IMR-90 (cell line): ENCODE measurements around the gene NOD2. TPM values are rescaled to one million over a fixed set of nuclear protein-coding genes. Genes with fewer than 3 reads are reported as not detected.

Source experiments
- ATAC-seq: fragments of 200-7000 bp; cut with Tn5 transposase; 2 replicates; pipeline ENCODE4 v1.9.1; 2020; ENCODE audit warnings: low read depth, mild to moderate bottlenecking, moderate library complexity
- BruUV-seq: library from RNA; stranded (reverse); fragments of 400-500 nt; replicated peaks from 2 replicates; lab custom pipeline; 2021; lab: Mats Ljungman, UMichigan
- CTCF ChIA-PET: fragments of 300-600 bp; formaldehyde crosslinking; extraction: SDS; loops from one replicate; lab custom pipeline; 2021; ENCODE audit warnings: antibody characterized with exemption; lab: Yijun Ruan, JAX
- POLR2A ChIA-PET: fragments of 300-600 bp; sonication (Branson Sonifier 250); formaldehyde crosslinking; loops from one replicate; lab custom pipeline; 2022; ENCODE audit warnings: antibody characterized with exemption; ENCODE audit not compliant: unreplicated experiment; lab: Charles Lee
- DNase-seq: peaks from one replicate; pipeline ENCODE4 v3.0.0; 2013
- H2AFZ ChIP-seq: replicated peaks from 2 replicates; pipeline ENCODE3; 2013; ENCODE audit warnings: low read length, mild to moderate bottlenecking; ENCODE audit not compliant: poor library complexity
- H2AK5ac ChIP-seq: 2 replicates; pipeline ENCODE4 v1.6.1; 2013; ENCODE audit warnings: low read depth, low read length, inconsistent platforms
- H2AK9ac ChIP-seq: replicated peaks from 2 replicates; pipeline ENCODE3; 2013; ENCODE audit warnings: mild to moderate bottlenecking, low read depth, low read length, moderate library complexity; ENCODE audit not compliant: poor library complexity
- H2BK120ac ChIP-seq: 2 replicates; pipeline ENCODE4 v1.6.1; 2013; ENCODE audit warnings: low read depth, low read length, inconsistent platforms
- H2BK15ac ChIP-seq: 3 replicates; pipeline ENCODE4 v1.6.1; 2013; ENCODE audit warnings: low read depth, low read length, inconsistent platforms
- H2BK20ac ChIP-seq: 2 replicates; pipeline ENCODE4 v1.6.1; 2013; ENCODE audit warnings: low read depth, mild to moderate bottlenecking, inconsistent platforms, low read length, moderate library complexity
- H2BK5ac ChIP-seq: 2 replicates; pipeline ENCODE4 v1.6.1; 2013; ENCODE audit warnings: mild to moderate bottlenecking, low read depth, low read length, inconsistent platforms; ENCODE audit not compliant: poor library complexity, severe bottlenecking
- H3K14ac ChIP-seq: replicated peaks from 2 replicates; pipeline ENCODE4 v1.6.1; 2013; ENCODE audit warnings: low read depth, low read length, inconsistent platforms
- H3K18ac ChIP-seq: 2 replicates; pipeline ENCODE4 v1.6.1; 2013; ENCODE audit warnings: low read depth, low read length, control low read depth
- H3K23ac ChIP-seq: 2 replicates; pipeline ENCODE4 v1.6.1; 2013; ENCODE audit warnings: low read depth, low read length, inconsistent platforms
- H3K27ac ChIP-seq: 2 replicates; pipeline ENCODE4 v1.5.1; 2013; ENCODE audit warnings: mild to moderate bottlenecking, control low read depth, low read length; ENCODE audit not compliant: insufficient read depth
- H3K27me3 ChIP-seq: 2 replicates; pipeline ENCODE4 v1.6.1; 2013; ENCODE audit warnings: low read length; ENCODE audit not compliant: control insufficient read depth, insufficient read depth
- H3K36me3 ChIP-seq: 2 replicates; pipeline ENCODE4 v1.6.1; 2013; ENCODE audit warnings: low read length, mixed read lengths; ENCODE audit not compliant: control insufficient read depth, insufficient read depth
- H3K4ac ChIP-seq: 2 replicates; pipeline ENCODE4 v1.6.1; 2013; ENCODE audit warnings: low read depth, low read length, inconsistent platforms
- H3K4me1 ChIP-seq: 2 replicates; pipeline ENCODE4 v1.6.1; 2013; ENCODE audit warnings: low read length, mixed read lengths; ENCODE audit not compliant: control insufficient read depth, insufficient read depth
- H3K4me2 ChIP-seq: 2 replicates; pipeline ENCODE4 v1.6.1; 2013; ENCODE audit warnings: low read depth, mild to moderate bottlenecking, control low read depth, low read length, moderate library complexity
- H3K4me3 ChIP-seq: 2 replicates; pipeline ENCODE4 v1.5.1; 2013; ENCODE audit warnings: low read depth, mild to moderate bottlenecking, control low read depth, low read length, moderate library complexity; ENCODE audit not compliant: insufficient read depth
- H3K56ac ChIP-seq: 2 replicates; pipeline ENCODE4 v1.6.1; 2013; ENCODE audit warnings: low read length, inconsistent platforms; ENCODE audit not compliant: insufficient read depth; ENCODE audit errors: extremely low read depth
- H3K79me1 ChIP-seq, 2 experiments: 2 replicates each; pipeline ENCODE4 v1.6.1; 2013; ENCODE audit warnings: low read length in 2 of 2, inconsistent platforms in 1 of 2, low read depth in 1 of 2
- H3K9ac ChIP-seq: 2 replicates; pipeline ENCODE4 v1.6.1; 2013; ENCODE audit warnings: low read depth, low read length, control low read depth
- H3K9me1 ChIP-seq: 2 replicates; pipeline ENCODE4 v1.6.1; 2013; ENCODE audit warnings: low read length, inconsistent platforms; ENCODE audit not compliant: insufficient read depth
- H3K9me3 ChIP-seq: 2 replicates; pipeline ENCODE4 v1.6.1; 2013; ENCODE audit warnings: low read length; ENCODE audit not compliant: control insufficient read depth, insufficient read depth
- H4K20me1 ChIP-seq: 2 replicates; pipeline ENCODE4 v1.6.1; 2013; ENCODE audit warnings: low read length, inconsistent platforms; ENCODE audit not compliant: insufficient read depth
- H4K5ac ChIP-seq: 2 replicates; pipeline ENCODE4 v1.6.1; 2013; ENCODE audit warnings: mild to moderate bottlenecking, low read depth, low read length, control low read depth
- H4K8ac ChIP-seq, 2 experiments: 2 replicates each; pipeline ENCODE4 v1.6.1; 2013; ENCODE audit warnings: low read depth in 2 of 2, low read length in 2 of 2, control low read depth in 1 of 2, inconsistent platforms in 1 of 2
- H4K91ac ChIP-seq: 2 replicates; pipeline ENCODE4 v1.6.1; 2013; ENCODE audit warnings: low read depth, low read length, inconsistent platforms; ENCODE audit not compliant: insufficient read depth
- BHLHE40 ChIP-seq: fragments of 150-350 bp; IDR thresholded peaks from 2 replicates; pipeline ENCODE4 v1.6.1; 2016; ENCODE audit warnings: mild to moderate bottlenecking, low read depth, low read length
- CHD1 ChIP-seq: IDR thresholded peaks from 2 replicates; pipeline ENCODE4 v1.6.1; 2012; ENCODE audit warnings: low read depth, low read length, improper control_type of control experiment
- ELK1 ChIP-seq: fragments of 150-350 bp; IDR thresholded peaks from 2 replicates; pipeline ENCODE4 v1.6.1; 2016; ENCODE audit warnings: low read depth, mild to moderate bottlenecking, low read length, moderate library complexity, borderline replicate concordance
- FOS ChIP-seq: fragments of 150-350 bp; IDR thresholded peaks from 2 replicates; pipeline ENCODE4 v1.6.1; 2016; ENCODE audit warnings: low read depth, low read length
- MAFK ChIP-seq: IDR thresholded peaks from 2 replicates; pipeline ENCODE4 v1.6.1; 2012; ENCODE audit warnings: low read depth, low read length, improper control_type of control experiment
- MAZ ChIP-seq: IDR thresholded peaks from 2 replicates; pipeline ENCODE4 v1.6.1; 2012; ENCODE audit warnings: low read depth, mild to moderate bottlenecking, low read length, improper control_type of control experiment, moderate library complexity, borderline replicate concordance
- MXI1 ChIP-seq: IDR thresholded peaks from 2 replicates; pipeline ENCODE4 v1.6.1; 2012; ENCODE audit warnings: low read depth, mild to moderate bottlenecking, low read length, moderate library complexity, borderline replicate concordance
- NFE2L2 ChIP-seq: fragments of 150-350 bp; IDR thresholded peaks from 2 replicates; pipeline ENCODE4 v1.6.1; 2016; ENCODE audit warnings: low read depth, mild to moderate bottlenecking, low read length
- POLR2A ChIP-seq: IDR thresholded peaks from 2 replicates; pipeline ENCODE4 v1.6.1; 2012; ENCODE audit warnings: mild to moderate bottlenecking, low read depth, low read length
- RAD21 ChIP-seq: IDR thresholded peaks from 2 replicates; pipeline ENCODE4 v1.6.1; 2012; ENCODE audit warnings: low read length, improper control_type of control experiment
- RCOR1 ChIP-seq: IDR thresholded peaks from 2 replicates; pipeline ENCODE4 v1.6.1; 2012; ENCODE audit warnings: mild to moderate bottlenecking, low read length, improper control_type of control experiment; ENCODE audit not compliant: insufficient replicate concordance
- RFX5 ChIP-seq: IDR thresholded peaks from 2 replicates; pipeline ENCODE4 v1.8.0; 2012; ENCODE audit warnings: low read depth, mild to moderate bottlenecking, low read length, moderate library complexity
- SMC3 ChIP-seq: fragments of 150-350 bp; IDR thresholded peaks from 2 replicates; pipeline ENCODE4 v1.6.1; 2016; ENCODE audit warnings: low read depth, mild to moderate bottlenecking, antibody characterized with exemption, low read length, moderate library complexity
- USF2 ChIP-seq: fragments of 150-350 bp; IDR thresholded peaks from 2 replicates; pipeline ENCODE4 v1.6.1; 2017; ENCODE audit warnings: mild to moderate bottlenecking, antibody characterized with exemption, low read length, low read depth
- WGBS, 2 experiments: methylation state at CpG; one replicate each; pipeline versions ENCODE4 v1.1.5 to v1.1.7; 2013; ENCODE audit warnings: missing lambda C conversion rate in 2 of 2; ENCODE audit not compliant: insufficient read length in 1 of 2; ENCODE audit errors: extremely low coverage in 2 of 2; 5-methylcytosine and 5-hydroxymethylcytosine counted together
- dilution Hi-C: fragments of 300-500 bp; cut with HindIII; formaldehyde crosslinking; loops from one replicate; pipeline ENCODE4 v1.14.3; 2018; ENCODE audit warnings: low sequenced_read_pairs; ENCODE audit not compliant: unreplicated experiment
- in situ Hi-C: fragments of 300-500 bp; cut with MboI; formaldehyde crosslinking; loops from 3 replicates; pipeline ENCODE4 v1.14.3; 2019; ENCODE audit warnings: low sequenced_read_pairs, inconsistent platforms, mixed read lengths
- intact Hi-C: fragments of 100-400 bp; cut with micrococcal nuclease; formaldehyde crosslinking; loops from 2 replicates; pipeline ENCODE4 v1.10.0; 2022
- polyA plus RNA-seq, 3 experiments: library from polyadenylated mRNA; depleted of rRNA; stranded (reverse); fragments of >200 nt; gene quantifications; 2 replicates each; pipeline ENCODE4 v1.2.3, GENCODE V29; 2012; ENCODE audit warnings: low replicate concordance in 1 of 3
- total RNA-seq: library from RNA; depleted of rRNA; stranded (reverse); fragments of >200 nt; gene quantifications from 2 replicates; pipeline ENCODE4 v1.2.3, GENCODE V29; 2012

Gene NOD2
- total and polyA plus RNA-seq, 2 of the 4 experiments (the other 2 are of a cell fraction): not detected

GRCh38 chr16:50761267-50761666 is 67.9 kb downstream of the NOD2 start:
- ATAC-seq: peak; percentile 17; the same call in 1 of the 2 replicates
- BruUV-seq: no TSS peak
- no peak overlapping the region for H3K4me3 ChIP-seq
- dilution Hi-C loops: no loop called here
- no peak overlapping the region for H2AFZ ChIP-seq
- H3K27me3 ChIP-seq: no peaks in the 10 kb centered on the region
- no peak overlapping the region for H2BK120ac ChIP-seq
- DNase-seq: no peak
- H4K91ac ChIP-seq: no peak overlapping the region
- H3K27ac ChIP-seq: no peak overlapping the region
- CTCF ChIA-PET: no interaction called here
- H3K4ac ChIP-seq: no peak overlapping the region
- H3K23ac ChIP-seq: no peak overlapping the region
- no peaks in the 10 kb centered on the region for H3K4me1 ChIP-seq
- intact Hi-C loops: no loop called here
- H3K56ac ChIP-seq: no peak overlapping the region
- no peak overlapping the region for H3K4me2 ChIP-seq
- H4K20me1 ChIP-seq: no peaks in the 10 kb centered on the region
- in situ Hi-C loops: no loop called here
- H3K79me1 ChIP-seq: peaks cover 9 to 10% of the 10 kb centered on the region in 2 experiments; a peak in 3 of 4 replicates
- no peak overlapping the region for H2BK20ac ChIP-seq
- no peak overlapping the region for H2BK5ac ChIP-seq
- H3K9ac ChIP-seq: no peak overlapping the region
- POLR2A ChIA-PET: no interaction called here
- WGBS, 2 experiments: no CpG with 5 or more reads among the region's 1 CpG
- no peak overlapping the region for H2BK15ac ChIP-seq
- H4K8ac ChIP-seq: no peak overlapping the region
- H3K9me3 ChIP-seq: peaks cover 4% of the 10 kb centered on the region; the same call in 1 of the 2 replicates
- peaks cover 3% of the 10 kb centered on the region; the same call in 1 of the 2 replicates for H3K36me3 ChIP-seq
- H3K18ac ChIP-seq: no peak overlapping the region
- no peak overlapping the region for H2AK9ac ChIP-seq
- no peaks in the 10 kb centered on the region for H3K9me1 ChIP-seq
- no peak overlapping the region for H2AK5ac ChIP-seq
- TF ChIP-seq ELK1 (no peak), MXI1 (no peak), BHLHE40 (no peak), USF2 (no peak), FOS (no peak), RCOR1 (no peak), RFX5 (no peak), MAZ (no peak), NFE2L2 (no peak), POLR2A (no peak), SMC3 (no peak), MAFK (no peak), CHD1 (no peak), RAD21 (no peak)
- H4K5ac ChIP-seq: no peak overlapping the region
- no peak overlapping the region for H3K14ac ChIP-seq
